ENCODE data around the gene SASS6.
"Not testable (repeated sequence)": the region's sequence is repeated elsewhere in the genome, so short reads cannot be mapped to it uniquely, and the experiment has no call there.

SASS6 gene

DNA sequence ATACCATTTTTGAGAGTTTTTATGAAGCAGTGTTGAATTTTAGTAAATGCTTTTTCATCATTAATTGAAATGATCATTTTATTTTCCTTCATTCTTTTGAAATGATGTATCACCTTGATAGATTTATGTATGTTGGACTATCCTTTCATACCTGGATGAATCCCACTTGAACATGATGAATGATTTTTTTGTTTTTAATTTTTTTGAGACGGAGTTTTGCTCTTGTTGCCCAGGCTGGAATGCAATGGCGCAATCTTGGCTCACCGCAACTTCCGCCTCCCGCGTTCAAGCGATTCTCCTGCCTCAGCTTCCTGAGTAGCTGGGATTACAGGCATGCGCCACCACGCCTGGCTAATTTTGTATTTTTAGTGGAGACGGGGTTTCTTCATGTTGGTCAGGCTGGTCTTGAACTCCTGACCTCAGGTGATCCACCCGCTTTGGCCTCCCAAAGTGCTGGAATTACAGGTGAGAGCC, 85.5 kb downstream of the SASS6 start:
- not testable (repeated sequence) for DNase-seq (ENCODE audit: low spot score)

DNA sequence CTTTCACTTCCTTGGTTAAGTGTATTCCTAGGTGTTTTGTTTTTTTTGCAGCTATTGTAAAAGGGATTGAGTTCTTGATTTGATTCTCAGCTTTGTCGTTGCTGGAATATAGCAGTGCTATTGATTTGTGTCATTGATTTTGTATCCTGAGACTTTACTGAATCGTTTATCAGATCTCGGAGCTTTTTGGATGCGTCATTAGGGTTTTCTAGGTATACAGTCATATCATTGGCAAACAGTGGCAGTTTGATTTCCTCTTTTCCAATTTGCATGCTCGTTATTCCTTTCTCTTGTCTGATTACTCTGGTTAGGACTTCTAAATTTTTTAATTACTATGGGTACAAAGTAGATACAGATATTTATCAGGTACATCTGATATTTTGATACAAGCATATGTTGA, 87.5 kb downstream of the SASS6 start:
- DNase-seq (ENCODE audit: low spot score): no peak

- DNase-seq (ENCODE audit: low spot score): no peak
Observed at GRCh38 chr1:100039591-100039990, 93.1 kb downstream of the SASS6 start.

DNA sequence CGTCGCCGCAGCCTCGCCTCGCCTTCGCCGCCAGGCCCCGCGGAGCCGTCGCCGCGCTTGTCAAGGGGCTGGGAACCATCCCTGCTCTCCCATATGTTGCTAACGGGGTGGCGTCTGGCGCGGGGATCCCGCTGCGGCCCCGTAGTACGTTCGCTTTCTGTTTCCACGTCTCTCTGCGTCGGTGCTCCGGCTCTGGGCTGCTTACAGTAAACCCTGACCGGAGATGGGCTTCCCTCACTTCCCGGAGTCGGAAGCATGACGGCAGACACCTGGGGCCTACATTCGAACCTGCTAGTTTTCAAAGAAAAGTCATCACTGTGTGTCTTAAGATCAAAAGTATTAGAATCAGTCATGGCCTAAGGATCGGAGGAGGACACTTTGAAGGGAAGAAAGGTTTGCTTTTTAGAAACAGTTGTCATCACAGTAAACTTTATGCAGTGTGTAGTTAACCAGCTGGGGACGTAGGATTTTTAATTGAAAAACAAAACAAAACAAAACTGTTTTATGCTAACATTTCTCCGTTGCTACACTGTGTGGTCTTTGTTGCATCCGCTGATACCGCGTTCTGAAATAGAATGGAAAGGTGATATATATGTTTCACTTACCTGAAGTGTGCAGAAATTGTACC, 94.0 kb downstream of the SASS6 start:
- DNase-seq (ENCODE audit: low spot score): peak; percentile 49

DNA sequence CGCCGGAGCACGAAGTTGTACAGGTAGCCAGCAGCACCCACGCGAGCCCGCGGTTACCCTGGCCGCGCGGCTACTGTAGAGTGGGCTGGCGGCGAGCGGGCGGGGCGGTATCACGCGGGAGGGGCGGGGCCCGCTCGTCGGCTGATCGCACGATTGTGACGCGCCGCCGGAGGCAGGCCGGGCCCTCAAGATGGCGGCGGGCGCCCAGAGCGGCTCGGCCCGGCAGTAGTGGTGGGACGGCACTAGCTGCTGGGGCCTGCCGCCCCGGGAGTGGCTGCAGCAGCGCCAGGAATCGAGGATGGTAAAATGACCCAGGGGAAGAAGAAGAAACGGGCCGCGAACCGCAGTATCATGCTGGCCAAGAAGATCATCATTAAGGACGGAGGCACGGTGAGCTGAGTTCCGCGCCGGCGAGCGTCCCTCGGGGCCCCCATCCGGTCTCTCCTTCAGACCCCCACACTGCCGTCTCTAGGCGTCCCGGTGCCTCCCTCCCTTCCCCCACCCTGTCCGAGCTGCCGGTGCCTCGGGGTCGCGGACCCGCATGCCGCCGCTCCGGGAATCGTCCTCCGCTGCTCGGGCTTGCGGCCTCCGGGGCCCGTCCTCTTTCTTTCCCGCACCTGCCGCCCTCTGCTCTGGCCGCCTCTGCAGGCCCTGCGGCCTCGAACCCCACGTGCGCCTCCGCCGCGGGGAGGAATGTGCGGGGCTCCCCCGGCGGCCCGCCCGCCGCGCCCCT, 94.6 kb downstream of the SASS6 start:
- peak; percentile 89 for DNase-seq (ENCODE audit: low spot score)

GRCh38 chr1:100037656-100037926, 95.1 kb downstream of the SASS6 start:
- DNase-seq (ENCODE audit: low spot score): no peak

DNA sequence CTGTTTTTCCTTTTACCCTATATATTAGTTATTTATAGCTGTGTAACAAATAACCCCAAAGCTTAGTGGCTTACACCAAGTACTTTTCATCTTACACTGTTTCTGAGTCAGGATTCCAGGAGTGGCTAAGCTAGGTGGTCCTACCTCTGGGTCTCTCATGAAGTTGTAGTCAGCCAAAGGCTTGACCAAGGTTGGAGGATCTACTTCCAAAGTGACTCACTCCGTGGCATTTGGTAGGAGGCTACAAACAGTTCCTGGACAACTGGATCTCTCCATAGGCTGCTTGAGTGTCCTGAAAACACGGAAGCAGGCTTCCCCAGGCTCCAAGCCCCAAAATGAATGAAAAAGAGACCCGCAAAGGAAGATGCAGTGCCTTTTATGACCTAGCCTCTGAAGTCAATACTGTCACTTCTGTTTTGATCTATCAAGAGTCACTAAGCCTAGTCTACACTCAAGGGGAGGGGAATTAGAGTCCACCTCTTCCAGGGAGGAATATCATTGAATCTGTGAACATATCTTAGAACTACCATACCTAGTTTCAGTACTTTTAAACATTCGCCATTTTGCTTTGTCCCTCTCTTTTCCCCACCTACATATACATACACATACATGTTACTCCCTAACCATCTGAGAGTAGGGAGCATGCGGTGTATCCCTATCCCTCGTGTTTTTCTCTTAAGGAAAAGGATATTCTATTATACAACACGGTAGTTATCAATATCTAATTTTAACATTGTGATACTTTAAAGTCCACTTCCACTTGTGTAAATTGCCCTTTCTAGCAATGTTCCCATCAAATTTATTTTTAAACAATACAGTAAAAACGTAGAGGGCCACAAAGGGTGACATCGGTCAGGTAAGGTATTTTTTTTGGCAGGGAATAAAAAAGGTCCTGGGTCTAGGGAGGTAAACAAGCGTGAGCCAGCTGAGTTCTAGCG, 95.7 kb downstream of the SASS6 start:
- DNase-seq (ENCODE audit: low spot score): peak; percentile 20

DNA sequence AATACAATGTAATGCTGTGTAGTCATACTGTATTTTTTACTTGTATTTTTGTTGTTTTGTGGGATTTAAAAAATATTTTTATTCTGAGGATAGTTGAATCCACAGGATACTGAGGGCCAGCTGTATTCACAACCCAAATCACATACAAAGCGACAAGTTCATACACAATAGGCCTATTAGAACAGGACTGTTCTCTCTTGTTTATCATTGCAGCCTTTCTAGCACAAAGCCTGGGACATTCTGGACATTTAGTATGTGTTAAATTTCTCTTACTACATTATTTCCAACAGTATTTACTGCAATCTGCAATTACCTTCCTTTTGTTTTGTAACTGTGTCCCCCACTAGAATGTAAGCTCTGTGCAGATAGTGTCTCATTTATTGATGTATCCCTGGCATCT, 97.5 kb downstream of the SASS6 start:
- peak; percentile 79 for DNase-seq (ENCODE audit: low spot score)

- peak; percentile 57 for DNase-seq (ENCODE audit: low spot score)
Observed at GRCh38 chr1:100034470-100034869, 98.3 kb downstream of the SASS6 start.
